Measurements from ENCODE around the gene ZNF638. TPM values are rescaled to one million over a fixed set of nuclear protein-coding genes. Genes with fewer than 3 reads are reported as not detected.

ZNF638 gene
- total RNA-seq, 1 experiment from 2014 or later, result 109 TPM

DNA sequence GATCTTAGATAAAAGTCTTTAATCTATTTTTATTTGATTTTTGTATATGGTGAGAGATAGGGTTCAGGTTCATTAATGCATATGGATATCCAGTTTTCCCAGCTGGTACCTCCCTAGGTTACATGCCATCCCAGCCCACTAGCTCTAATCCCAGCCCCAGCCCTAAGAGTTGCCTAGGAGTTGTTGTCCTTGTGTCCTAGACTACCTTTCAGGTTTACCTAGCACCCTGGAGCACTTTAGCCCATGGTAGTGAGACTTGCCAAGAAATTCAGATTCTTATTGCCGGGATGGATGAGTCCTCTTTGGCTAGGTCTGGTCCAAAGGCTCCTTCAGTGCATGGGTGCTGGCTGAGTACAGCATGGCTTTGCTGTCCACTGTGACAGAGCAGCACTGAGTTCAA is 40.5 kb downstream of the ZNF638 start:
- no peaks in the 10 kb centered on the region for H3K4me1 Mint-ChIP-seq
- ChIA-PET CTCF (no interaction called here), POLR2A (no interaction called here)
- DNase-seq (ENCODE audit: low spot score), result no peak
- no peak overlapping the region for H3K4me3 Mint-ChIP-seq
- no peaks in the 10 kb centered on the region for H3K27me3 Mint-ChIP-seq (ENCODE audit: low read depth)
- no peak for ATAC-seq
- H3K36me3 Mint-ChIP-seq, result peaks cover 36% of the 10 kb centered on the region
- no peaks in the 10 kb centered on the region for H3K9me3 Mint-ChIP-seq
- peak overlapping the region; percentile 5; the same call in 1 of the 2 replicates for H3K27ac Mint-ChIP-seq
- TF ChIP-seq SMAD4 (CRISPR knock-in tag; IDR thresholded peaks at IDR 0.05) (no peak), MXD4 (CRISPR knock-in tag; IDR thresholded peaks at IDR 0.05; ENCODE audit: borderline replicate concordance) (no peak), IRF2 (CRISPR knock-in tag; IDR thresholded peaks at IDR 0.05; ENCODE audit: borderline replicate concordance, low read depth) (no peak), SMAD3 (CRISPR knock-in tag; IDR thresholded peaks at IDR 0.05; ENCODE audit: borderline replicate concordance) (no peak), JUN (CRISPR knock-in tag; IDR thresholded peaks at IDR 0.05) (no peak)
- TF ChIP-seq, protein P1, sequence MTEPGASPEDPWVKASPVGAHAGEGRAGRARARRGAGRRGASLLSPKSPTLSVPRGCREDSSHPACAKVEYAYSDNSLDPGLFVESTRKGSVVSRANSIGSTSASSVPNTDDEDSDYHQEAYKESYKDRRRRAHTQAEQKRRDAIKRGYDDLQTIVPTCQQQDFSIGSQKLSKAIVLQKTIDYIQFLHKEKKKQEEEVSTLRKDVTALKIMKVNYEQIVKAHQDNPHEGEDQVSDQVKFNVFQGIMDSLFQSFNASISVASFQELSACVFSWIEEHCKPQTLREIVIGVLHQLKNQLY (CRISPR knock-in tag; IDR thresholded peaks at IDR 0.05), result no peak
- TF ChIP-seq, protein P2, sequence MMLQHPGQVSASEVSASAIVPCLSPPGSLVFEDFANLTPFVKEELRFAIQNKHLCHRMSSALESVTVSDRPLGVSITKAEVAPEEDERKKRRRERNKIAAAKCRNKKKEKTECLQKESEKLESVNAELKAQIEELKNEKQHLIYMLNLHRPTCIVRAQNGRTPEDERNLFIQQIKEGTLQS (CRISPR knock-in tag; conservative IDR thresholded peaks at IDR 0.05), result no peak
- TF ChIP-seq, protein P3, sequence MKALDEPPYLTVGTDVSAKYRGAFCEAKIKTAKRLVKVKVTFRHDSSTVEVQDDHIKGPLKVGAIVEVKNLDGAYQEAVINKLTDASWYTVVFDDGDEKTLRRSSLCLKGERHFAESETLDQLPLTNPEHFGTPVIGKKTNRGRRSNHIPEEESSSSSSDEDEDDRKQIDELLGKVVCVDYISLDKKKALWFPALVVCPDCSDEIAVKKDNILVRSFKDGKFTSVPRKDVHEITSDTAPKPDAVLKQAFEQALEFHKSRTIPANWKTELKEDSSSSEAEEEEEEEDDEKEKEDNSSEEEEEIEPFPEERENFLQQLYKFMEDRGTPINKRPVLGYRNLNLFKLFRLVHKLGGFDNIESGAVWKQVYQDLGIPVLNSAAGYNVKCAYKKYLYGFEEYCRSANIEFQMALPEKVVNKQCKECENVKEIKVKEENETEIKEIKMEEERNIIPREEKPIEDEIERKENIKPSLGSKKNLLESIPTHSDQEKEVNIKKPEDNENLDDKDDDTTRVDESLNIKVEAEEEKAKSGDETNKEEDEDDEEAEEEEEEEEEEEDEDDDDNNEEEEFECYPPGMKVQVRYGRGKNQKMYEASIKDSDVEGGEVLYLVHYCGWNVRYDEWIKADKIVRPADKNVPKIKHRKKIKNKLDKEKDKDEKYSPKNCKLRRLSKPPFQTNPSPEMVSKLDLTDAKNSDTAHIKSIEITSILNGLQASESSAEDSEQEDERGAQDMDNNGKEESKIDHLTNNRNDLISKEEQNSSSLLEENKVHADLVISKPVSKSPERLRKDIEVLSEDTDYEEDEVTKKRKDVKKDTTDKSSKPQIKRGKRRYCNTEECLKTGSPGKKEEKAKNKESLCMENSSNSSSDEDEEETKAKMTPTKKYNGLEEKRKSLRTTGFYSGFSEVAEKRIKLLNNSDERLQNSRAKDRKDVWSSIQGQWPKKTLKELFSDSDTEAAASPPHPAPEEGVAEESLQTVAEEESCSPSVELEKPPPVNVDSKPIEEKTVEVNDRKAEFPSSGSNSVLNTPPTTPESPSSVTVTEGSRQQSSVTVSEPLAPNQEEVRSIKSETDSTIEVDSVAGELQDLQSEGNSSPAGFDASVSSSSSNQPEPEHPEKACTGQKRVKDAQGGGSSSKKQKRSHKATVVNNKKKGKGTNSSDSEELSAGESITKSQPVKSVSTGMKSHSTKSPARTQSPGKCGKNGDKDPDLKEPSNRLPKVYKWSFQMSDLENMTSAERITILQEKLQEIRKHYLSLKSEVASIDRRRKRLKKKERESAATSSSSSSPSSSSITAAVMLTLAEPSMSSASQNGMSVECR (CRISPR knock-in tag; IDR thresholded peaks at IDR 0.05; ENCODE audit: borderline replicate concordance), result no peak
- TF ChIP-seq, protein P4, sequence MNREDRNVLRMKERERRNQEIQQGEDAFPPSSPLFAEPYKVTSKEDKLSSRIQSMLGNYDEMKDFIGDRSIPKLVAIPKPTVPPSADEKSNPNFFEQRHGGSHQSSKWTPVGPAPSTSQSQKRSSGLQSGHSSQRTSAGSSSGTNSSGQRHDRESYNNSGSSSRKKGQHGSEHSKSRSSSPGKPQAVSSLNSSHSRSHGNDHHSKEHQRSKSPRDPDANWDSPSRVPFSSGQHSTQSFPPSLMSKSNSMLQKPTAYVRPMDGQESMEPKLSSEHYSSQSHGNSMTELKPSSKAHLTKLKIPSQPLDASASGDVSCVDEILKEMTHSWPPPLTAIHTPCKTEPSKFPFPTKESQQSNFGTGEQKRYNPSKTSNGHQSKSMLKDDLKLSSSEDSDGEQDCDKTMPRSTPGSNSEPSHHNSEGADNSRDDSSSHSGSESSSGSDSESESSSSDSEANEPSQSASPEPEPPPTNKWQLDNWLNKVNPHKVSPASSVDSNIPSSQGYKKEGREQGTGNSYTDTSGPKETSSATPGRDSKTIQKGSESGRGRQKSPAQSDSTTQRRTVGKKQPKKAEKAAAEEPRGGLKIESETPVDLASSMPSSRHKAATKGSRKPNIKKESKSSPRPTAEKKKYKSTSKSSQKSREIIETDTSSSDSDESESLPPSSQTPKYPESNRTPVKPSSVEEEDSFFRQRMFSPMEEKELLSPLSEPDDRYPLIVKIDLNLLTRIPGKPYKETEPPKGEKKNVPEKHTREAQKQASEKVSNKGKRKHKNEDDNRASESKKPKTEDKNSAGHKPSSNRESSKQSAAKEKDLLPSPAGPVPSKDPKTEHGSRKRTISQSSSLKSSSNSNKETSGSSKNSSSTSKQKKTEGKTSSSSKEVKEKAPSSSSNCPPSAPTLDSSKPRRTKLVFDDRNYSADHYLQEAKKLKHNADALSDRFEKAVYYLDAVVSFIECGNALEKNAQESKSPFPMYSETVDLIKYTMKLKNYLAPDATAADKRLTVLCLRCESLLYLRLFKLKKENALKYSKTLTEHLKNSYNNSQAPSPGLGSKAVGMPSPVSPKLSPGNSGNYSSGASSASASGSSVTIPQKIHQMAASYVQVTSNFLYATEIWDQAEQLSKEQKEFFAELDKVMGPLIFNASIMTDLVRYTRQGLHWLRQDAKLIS (CRISPR knock-in tag; IDR thresholded peaks at IDR 0.05; ENCODE audit: borderline replicate concordance), result no peak
- TF ChIP-seq, protein P5, sequence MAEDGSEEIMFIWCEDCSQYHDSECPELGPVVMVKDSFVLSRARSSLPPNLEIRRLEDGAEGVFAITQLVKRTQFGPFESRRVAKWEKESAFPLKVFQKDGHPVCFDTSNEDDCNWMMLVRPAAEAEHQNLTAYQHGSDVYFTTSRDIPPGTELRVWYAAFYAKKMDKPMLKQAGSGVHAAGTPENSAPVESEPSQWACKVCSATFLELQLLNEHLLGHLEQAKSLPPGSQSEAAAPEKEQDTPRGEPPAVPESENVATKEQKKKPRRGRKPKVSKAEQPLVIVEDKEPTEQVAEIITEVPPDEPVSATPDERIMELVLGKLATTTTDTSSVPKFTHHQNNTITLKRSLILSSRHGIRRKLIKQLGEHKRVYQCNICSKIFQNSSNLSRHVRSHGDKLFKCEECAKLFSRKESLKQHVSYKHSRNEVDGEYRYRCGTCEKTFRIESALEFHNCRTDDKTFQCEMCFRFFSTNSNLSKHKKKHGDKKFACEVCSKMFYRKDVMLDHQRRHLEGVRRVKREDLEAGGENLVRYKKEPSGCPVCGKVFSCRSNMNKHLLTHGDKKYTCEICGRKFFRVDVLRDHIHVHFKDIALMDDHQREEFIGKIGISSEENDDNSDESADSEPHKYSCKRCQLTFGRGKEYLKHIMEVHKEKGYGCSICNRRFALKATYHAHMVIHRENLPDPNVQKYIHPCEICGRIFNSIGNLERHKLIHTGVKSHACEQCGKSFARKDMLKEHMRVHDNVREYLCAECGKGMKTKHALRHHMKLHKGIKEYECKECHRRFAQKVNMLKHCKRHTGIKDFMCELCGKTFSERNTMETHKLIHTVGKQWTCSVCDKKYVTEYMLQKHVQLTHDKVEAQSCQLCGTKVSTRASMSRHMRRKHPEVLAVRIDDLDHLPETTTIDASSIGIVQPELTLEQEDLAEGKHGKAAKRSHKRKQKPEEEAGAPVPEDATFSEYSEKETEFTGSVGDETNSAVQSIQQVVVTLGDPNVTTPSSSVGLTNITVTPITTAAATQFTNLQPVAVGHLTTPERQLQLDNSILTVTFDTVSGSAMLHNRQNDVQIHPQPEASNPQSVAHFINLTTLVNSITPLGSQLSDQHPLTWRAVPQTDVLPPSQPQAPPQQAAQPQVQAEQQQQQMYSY (CRISPR knock-in tag; IDR thresholded peaks at IDR 0.05), result no peak

DNA sequence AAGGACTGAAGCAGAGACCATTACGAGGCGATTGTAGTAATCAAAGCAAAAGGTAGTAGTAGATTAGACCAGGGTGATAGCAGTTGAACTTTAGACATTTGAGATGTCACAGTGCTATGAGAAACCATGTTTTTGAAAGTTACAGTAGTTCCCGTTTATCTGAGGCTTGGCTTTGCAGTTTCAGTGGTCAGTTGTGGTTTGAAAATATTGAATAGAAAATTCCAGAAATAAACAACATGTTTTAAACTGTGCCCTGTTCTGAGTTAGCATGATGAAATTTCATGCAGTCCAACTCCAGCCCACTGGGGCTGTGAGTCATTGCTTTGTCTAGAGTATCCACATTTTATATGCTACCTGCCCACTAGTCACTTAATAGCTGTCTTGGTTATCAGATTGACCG is 47.5 kb downstream of the ZNF638 start:
- no peak for ATAC-seq
- TF ChIP-seq ZBTB21 (CRISPR knock-in tag; IDR thresholded peaks at IDR 0.05; ENCODE audit: borderline replicate concordance), result no peak
- H3K36me3 Mint-ChIP-seq, result peaks cover 42% of the 10 kb centered on the region
- no peaks in the 10 kb centered on the region for H3K9me3 Mint-ChIP-seq
- ChIA-PET CTCF (no interaction called here), POLR2A (no interaction called here)
- DNase-seq (ENCODE audit: low spot score), result no peak
- no peaks in the 10 kb centered on the region for H3K27me3 Mint-ChIP-seq (ENCODE audit: low read depth)
- H3K4me3 Mint-ChIP-seq, result no peak overlapping the region
- no peak overlapping the region; the same call in 1 of the 2 replicates for H3K27ac Mint-ChIP-seq
- no peaks in the 10 kb centered on the region for H3K4me1 Mint-ChIP-seq
